ENCODE data around the gene MAPK9. TPM values are rescaled to one million over a fixed set of nuclear protein-coding genes. Genes with fewer than 3 reads are reported as not detected.

The MAPK9 gene
- total RNA-seq, 2 donors from 2014 or later = 46.4 to 50.2 TPM

DNA sequence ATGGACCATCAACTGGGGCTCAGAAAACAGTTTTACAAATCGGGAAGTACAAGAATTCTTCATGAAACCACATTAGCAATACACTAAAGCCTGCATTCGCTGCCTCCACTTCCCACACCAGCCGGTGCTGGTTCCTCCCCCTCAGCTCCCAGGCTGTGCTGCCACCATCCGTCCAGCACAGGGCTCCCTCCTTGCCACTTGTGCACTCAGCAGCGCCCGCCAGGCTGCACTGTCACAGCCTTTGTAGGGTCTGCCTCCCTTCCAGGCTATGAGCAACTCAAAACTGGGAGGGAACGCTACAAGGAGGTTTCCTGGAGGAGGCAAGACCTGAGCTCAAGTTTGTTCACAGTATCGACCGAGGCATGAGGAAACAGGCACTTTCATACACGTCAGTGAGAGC lies 7.7 kb downstream of the MAPK9 start:
- no peak overlapping the region for H3K4me3 ChIP-seq
- DNase-seq = no peak
- TF ChIP-seq, protein P1, sequence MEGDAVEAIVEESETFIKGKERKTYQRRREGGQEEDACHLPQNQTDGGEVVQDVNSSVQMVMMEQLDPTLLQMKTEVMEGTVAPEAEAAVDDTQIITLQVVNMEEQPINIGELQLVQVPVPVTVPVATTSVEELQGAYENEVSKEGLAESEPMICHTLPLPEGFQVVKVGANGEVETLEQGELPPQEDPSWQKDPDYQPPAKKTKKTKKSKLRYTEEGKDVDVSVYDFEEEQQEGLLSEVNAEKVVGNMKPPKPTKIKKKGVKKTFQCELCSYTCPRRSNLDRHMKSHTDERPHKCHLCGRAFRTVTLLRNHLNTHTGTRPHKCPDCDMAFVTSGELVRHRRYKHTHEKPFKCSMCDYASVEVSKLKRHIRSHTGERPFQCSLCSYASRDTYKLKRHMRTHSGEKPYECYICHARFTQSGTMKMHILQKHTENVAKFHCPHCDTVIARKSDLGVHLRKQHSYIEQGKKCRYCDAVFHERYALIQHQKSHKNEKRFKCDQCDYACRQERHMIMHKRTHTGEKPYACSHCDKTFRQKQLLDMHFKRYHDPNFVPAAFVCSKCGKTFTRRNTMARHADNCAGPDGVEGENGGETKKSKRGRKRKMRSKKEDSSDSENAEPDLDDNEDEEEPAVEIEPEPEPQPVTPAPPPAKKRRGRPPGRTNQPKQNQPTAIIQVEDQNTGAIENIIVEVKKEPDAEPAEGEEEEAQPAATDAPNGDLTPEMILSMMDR (IDR thresholded peaks at IDR 0.05) = no peak
- no peak overlapping the region for H3K9ac ChIP-seq (ENCODE audit: low read depth in 2 of 2, low read length in 2 of 2)
- no peaks in the 10 kb centered on the region for H3K27me3 ChIP-seq
- intact Hi-C loops (cut with DNase I) = no loop called here
- no peaks in the 10 kb centered on the region for H3K4me1 ChIP-seq
- no peak overlapping the region for H3K27ac ChIP-seq
- no peaks in the 10 kb centered on the region for H3K9me3 ChIP-seq
- no peaks in the 10 kb centered on the region for H3K36me3 ChIP-seq

- no peaks in the 10 kb centered on the region for H3K36me3 ChIP-seq
- H3K9ac ChIP-seq (ENCODE audit: low read depth in 2 of 2, low read length in 2 of 2) = no peak overlapping the region
- no peaks in the 10 kb centered on the region for H3K9me3 ChIP-seq
- DNase-seq = no peak
- intact Hi-C loops (cut with DNase I) = no loop called here
- H3K4me3 ChIP-seq = no peak overlapping the region
- no peak overlapping the region for H3K27ac ChIP-seq
- TF ChIP-seq, protein P1 (IDR thresholded peaks at IDR 0.05) = no peak
- H3K27me3 ChIP-seq = no peaks in the 10 kb centered on the region
- H3K4me1 ChIP-seq = no peaks in the 10 kb centered on the region
These were observed 8.8 kb downstream of the MAPK9 start for GRCh38 chr5:180283026-180283615.

- Histone ChIP-seq H3K36me3 (no peaks in the 10 kb centered on the region), H3K27ac (no peak overlapping the region), H3K9ac (ENCODE audit: low read depth in 2 of 2, low read length in 2 of 2) (no peak overlapping the region), H3K9me3 (no peaks in the 10 kb centered on the region), H3K4me3 (no peak overlapping the region), H3K4me1 (no peaks in the 10 kb centered on the region), H3K27me3 (no peaks in the 10 kb centered on the region)
- TF ChIP-seq, protein P1 (IDR thresholded peaks at IDR 0.05) = no peak
- no peak for DNase-seq
- intact Hi-C loops (cut with DNase I) = no loop called here
These were observed 9.6 kb downstream of the MAPK9 start for GRCh38 chr5:180282281-180282680.

GRCh38 chr5:180281706-180282105 lies 10.2 kb downstream of the MAPK9 start:
- Histone ChIP-seq H3K36me3 (no peaks in the 10 kb centered on the region), H3K27ac (no peak overlapping the region), H3K4me3 (no peak overlapping the region), H3K9me3 (no peaks in the 10 kb centered on the region), H3K9ac (ENCODE audit: low read depth in 2 of 2, low read length in 2 of 2) (no peak overlapping the region), H3K27me3 (no peaks in the 10 kb centered on the region), H3K4me1 (no peaks in the 10 kb centered on the region)
- intact Hi-C loops (cut with DNase I) = no loop called here
- no peak for DNase-seq
- TF ChIP-seq, protein P1 (IDR thresholded peaks at IDR 0.05) = no peak

- intact Hi-C loops (cut with DNase I) = no loop called here
- TF ChIP-seq, protein P1 (IDR thresholded peaks at IDR 0.05) = no peak
- H3K4me3 ChIP-seq = no peak overlapping the region
- no peak for DNase-seq
- no peak overlapping the region for H3K9ac ChIP-seq (ENCODE audit: low read depth in 2 of 2, low read length in 2 of 2)
- H3K27me3 ChIP-seq = no peaks in the 10 kb centered on the region
- H3K36me3 ChIP-seq = no peaks in the 10 kb centered on the region
- no peak overlapping the region for H3K27ac ChIP-seq
- H3K9me3 ChIP-seq = no peaks in the 10 kb centered on the region
- no peaks in the 10 kb centered on the region for H3K4me1 ChIP-seq
These were observed 17.2 kb downstream of the MAPK9 start for GRCh38 chr5:180274695-180275094.
